ENCODE measurements around the gene HS3ST4. TPM values are rescaled to one million over a fixed set of nuclear protein-coding genes. Genes with fewer than 3 reads are reported as not detected.

Gene HS3ST4
- total and polyA plus RNA-seq, 2 of the 8 experiments (the other 6 are each of a cell fraction or from before 2014, with no cell fraction given), result 1.9 to 3.3 TPM

DNA sequence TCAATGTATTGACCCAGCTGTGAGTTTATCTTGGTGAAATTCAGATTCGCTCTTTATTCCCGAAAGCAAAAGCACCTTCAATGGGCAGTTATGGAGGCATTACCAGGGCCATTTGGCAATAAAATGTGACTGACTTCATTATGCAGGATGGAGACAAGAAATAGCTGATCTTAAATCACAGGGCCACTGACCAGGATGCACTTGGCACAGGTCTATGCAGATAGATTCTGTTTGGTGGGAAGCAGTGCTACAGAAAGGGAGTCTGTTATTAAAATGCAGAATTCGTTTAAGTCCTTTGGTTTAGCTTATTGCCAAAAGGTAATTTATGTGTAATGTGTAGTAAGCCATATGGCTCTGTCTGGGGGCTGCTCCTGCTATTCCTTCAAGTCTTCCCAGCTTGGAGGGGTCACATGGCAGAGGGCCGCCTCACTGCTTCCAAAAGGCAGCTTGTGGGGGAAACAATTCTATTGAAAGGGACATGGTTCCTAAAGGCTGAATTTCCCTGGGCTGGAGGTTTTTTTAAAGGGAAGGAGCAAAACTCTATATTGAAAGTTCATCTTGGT lies 239.8 kb downstream of the HS3ST4 start (continued):
- TF ChIP-seq, protein P1, sequence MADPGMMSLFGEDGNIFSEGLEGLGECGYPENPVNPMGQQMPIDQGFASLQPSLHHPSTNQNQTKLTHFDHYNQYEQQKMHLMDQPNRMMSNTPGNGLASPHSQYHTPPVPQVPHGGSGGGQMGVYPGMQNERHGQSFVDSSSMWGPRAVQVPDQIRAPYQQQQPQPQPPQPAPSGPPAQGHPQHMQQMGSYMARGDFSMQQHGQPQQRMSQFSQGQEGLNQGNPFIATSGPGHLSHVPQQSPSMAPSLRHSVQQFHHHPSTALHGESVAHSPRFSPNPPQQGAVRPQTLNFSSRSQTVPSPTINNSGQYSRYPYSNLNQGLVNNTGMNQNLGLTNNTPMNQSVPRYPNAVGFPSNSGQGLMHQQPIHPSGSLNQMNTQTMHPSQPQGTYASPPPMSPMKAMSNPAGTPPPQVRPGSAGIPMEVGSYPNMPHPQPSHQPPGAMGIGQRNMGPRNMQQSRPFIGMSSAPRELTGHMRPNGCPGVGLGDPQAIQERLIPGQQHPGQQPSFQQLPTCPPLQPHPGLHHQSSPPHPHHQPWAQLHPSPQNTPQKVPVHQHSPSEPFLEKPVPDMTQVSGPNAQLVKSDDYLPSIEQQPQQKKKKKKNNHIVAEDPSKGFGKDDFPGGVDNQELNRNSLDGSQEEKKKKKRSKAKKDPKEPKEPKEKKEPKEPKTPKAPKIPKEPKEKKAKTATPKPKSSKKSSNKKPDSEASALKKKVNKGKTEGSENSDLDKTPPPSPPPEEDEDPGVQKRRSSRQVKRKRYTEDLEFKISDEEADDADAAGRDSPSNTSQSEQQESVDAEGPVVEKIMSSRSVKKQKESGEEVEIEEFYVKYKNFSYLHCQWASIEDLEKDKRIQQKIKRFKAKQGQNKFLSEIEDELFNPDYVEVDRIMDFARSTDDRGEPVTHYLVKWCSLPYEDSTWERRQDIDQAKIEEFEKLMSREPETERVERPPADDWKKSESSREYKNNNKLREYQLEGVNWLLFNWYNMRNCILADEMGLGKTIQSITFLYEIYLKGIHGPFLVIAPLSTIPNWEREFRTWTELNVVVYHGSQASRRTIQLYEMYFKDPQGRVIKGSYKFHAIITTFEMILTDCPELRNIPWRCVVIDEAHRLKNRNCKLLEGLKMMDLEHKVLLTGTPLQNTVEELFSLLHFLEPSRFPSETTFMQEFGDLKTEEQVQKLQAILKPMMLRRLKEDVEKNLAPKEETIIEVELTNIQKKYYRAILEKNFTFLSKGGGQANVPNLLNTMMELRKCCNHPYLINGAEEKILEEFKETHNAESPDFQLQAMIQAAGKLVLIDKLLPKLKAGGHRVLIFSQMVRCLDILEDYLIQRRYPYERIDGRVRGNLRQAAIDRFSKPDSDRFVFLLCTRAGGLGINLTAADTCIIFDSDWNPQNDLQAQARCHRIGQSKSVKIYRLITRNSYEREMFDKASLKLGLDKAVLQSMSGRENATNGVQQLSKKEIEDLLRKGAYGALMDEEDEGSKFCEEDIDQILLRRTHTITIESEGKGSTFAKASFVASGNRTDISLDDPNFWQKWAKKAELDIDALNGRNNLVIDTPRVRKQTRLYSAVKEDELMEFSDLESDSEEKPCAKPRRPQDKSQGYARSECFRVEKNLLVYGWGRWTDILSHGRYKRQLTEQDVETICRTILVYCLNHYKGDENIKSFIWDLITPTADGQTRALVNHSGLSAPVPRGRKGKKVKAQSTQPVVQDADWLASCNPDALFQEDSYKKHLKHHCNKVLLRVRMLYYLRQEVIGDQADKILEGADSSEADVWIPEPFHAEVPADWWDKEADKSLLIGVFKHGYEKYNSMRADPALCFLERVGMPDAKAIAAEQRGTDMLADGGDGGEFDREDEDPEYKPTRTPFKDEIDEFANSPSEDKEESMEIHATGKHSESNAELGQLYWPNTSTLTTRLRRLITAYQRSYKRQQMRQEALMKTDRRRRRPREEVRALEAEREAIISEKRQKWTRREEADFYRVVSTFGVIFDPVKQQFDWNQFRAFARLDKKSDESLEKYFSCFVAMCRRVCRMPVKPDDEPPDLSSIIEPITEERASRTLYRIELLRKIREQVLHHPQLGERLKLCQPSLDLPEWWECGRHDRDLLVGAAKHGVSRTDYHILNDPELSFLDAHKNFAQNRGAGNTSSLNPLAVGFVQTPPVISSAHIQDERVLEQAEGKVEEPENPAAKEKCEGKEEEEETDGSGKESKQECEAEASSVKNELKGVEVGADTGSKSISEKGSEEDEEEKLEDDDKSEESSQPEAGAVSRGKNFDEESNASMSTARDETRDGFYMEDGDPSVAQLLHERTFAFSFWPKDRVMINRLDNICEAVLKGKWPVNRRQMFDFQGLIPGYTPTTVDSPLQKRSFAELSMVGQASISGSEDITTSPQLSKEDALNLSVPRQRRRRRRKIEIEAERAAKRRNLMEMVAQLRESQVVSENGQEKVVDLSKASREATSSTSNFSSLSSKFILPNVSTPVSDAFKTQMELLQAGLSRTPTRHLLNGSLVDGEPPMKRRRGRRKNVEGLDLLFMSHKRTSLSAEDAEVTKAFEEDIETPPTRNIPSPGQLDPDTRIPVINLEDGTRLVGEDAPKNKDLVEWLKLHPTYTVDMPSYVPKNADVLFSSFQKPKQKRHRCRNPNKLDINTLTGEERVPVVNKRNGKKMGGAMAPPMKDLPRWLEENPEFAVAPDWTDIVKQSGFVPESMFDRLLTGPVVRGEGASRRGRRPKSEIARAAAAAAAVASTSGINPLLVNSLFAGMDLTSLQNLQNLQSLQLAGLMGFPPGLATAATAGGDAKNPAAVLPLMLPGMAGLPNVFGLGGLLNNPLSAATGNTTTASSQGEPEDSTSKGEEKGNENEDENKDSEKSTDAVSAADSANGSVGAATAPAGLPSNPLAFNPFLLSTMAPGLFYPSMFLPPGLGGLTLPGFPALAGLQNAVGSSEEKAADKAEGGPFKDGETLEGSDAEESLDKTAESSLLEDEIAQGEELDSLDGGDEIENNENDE (IDR thresholded peaks at IDR 0.05; ENCODE audit: insufficient replicate concordance, low read length), result no peak
- no peak for TF ChIP-seq KDM4A (IDR thresholded peaks at IDR 0.05; ENCODE audit: low read depth, low read length, severe bottlenecking)
- TF ChIP-seq, protein P2, sequence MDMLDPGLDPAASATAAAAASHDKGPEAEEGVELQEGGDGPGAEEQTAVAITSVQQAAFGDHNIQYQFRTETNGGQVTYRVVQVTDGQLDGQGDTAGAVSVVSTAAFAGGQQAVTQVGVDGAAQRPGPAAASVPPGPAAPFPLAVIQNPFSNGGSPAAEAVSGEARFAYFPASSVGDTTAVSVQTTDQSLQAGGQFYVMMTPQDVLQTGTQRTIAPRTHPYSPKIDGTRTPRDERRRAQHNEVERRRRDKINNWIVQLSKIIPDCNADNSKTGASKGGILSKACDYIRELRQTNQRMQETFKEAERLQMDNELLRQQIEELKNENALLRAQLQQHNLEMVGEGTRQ (IDR thresholded peaks at IDR 0.05; ENCODE audit: low read length), result no peak
- no peak for TF ChIP-seq BCL11A (IDR thresholded peaks at IDR 0.05; ENCODE audit: low read depth in 2 of 2, low read length in 2 of 2)
- no peak for TF ChIP-seq BACH1 (IDR thresholded peaks at IDR 0.05; ENCODE audit: low read length)
- TF ChIP-seq, protein P3, sequence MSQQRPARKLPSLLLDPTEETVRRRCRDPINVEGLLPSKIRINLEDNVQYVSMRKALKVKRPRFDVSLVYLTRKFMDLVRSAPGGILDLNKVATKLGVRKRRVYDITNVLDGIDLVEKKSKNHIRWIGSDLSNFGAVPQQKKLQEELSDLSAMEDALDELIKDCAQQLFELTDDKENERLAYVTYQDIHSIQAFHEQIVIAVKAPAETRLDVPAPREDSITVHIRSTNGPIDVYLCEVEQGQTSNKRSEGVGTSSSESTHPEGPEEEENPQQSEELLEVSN (IDR thresholded peaks at IDR 0.05), result no peak
- TF ChIP-seq TCF12 (IDR thresholded peaks at IDR 0.05; ENCODE audit: low read depth, low read length), result no peak
- TF ChIP-seq, protein P4, sequence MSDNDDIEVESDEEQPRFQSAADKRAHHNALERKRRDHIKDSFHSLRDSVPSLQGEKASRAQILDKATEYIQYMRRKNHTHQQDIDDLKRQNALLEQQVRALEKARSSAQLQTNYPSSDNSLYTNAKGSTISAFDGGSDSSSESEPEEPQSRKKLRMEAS (IDR thresholded peaks at IDR 0.05), result no peak
- TF ChIP-seq MAFK (IDR thresholded peaks at IDR 0.05; ENCODE audit: low read depth, low read length), result no peak
